HepG2 (cell line): Measurements from ENCODE around the gene GCH1. TPM values are rescaled to one million over a fixed set of nuclear protein-coding genes. Genes with fewer than 3 reads are reported as not detected.

Experiments used
- IRF9 ChIP-seq: sonication (generic); formaldehyde crosslinking; IDR thresholded peaks from 2 replicates; pipeline ENCODE4 v1.8.0; 2022; ENCODE audit warnings: missing genetic modification reagents, mild to moderate bottlenecking, borderline replicate concordance
- JUNB ChIP-seq: sonication (generic); formaldehyde crosslinking; IDR thresholded peaks from 2 replicates; pipeline ENCODE4 v1.8.0; 2022; ENCODE audit warnings: missing genetic modification reagents, mild to moderate bottlenecking, borderline replicate concordance
- MAF1 ChIP-seq: sonication (generic); formaldehyde crosslinking; IDR thresholded peaks from 2 replicates; pipeline ENCODE4 v1.5.0; 2020; ENCODE audit warnings: missing genetic modification reagents, borderline replicate concordance
- MLXIP ChIP-seq: sonication (generic); formaldehyde crosslinking; IDR thresholded peaks from 2 replicates; pipeline ENCODE4 v1.9.0; 2021; ENCODE audit warnings: missing genetic modification reagents, borderline replicate concordance
- NFATC3 ChIP-seq: sonication (generic); formaldehyde crosslinking; IDR thresholded peaks from 2 replicates; pipeline ENCODE4 v1.5.1; 2020; ENCODE audit warnings: mild to moderate bottlenecking, missing genetic modification reagents
- NFYC ChIP-seq: IDR thresholded peaks from 2 replicates; pipeline ENCODE4 v1.6.1; 2016; ENCODE audit warnings: missing genetic modification reagents, missing compliant biosample characterization
- NKX3-1 ChIP-seq: sonication (generic); formaldehyde crosslinking; IDR thresholded peaks from 2 replicates; pipeline ENCODE4 v1.5.0; 2020; ENCODE audit warnings: missing genetic modification reagents
- PAWR ChIP-seq: sonication (generic); formaldehyde crosslinking; IDR thresholded peaks from 2 replicates; pipeline ENCODE4 v1.4.0; 2020; ENCODE audit warnings: missing genetic modification reagents, mild to moderate bottlenecking, borderline replicate concordance
- SMAD3 ChIP-seq: sonication (generic); formaldehyde crosslinking; IDR thresholded peaks from 2 replicates; pipeline ENCODE4 v1.4.0; 2020; ENCODE audit warnings: missing genetic modification reagents
- THAP8 ChIP-seq: sonication (generic); formaldehyde crosslinking; IDR thresholded peaks from 2 replicates; pipeline ENCODE4 v1.5.1; 2020; ENCODE audit warnings: missing genetic modification reagents, mild to moderate bottlenecking, borderline replicate concordance
- ZNF510 ChIP-seq: sonication (generic); formaldehyde crosslinking; IDR thresholded peaks from 2 replicates; pipeline ENCODE4 v1.4.0; 2020; ENCODE audit warnings: low read depth, mild to moderate bottlenecking, missing genetic modification reagents
- ZNF512B ChIP-seq: sonication (generic); formaldehyde crosslinking; IDR thresholded peaks from 2 replicates; pipeline ENCODE4 v1.5.1; 2020; ENCODE audit warnings: missing genetic modification reagents, mild to moderate bottlenecking, borderline replicate concordance
- ZNF569 ChIP-seq: sonication (generic); formaldehyde crosslinking; IDR thresholded peaks from 2 replicates; pipeline ENCODE4 v1.5.0; 2020; ENCODE audit warnings: mild to moderate bottlenecking, missing genetic modification reagents, moderate library complexity, borderline replicate concordance
- ZNF776 ChIP-seq: sonication (generic); formaldehyde crosslinking; IDR thresholded peaks from 2 replicates; pipeline ENCODE4 v1.4.0; 2020; ENCODE audit warnings: mild to moderate bottlenecking, missing genetic modification reagents
- ZNF792 ChIP-seq: IDR thresholded peaks from 2 replicates; pipeline ENCODE4 v1.6.1; 2016
- ZSCAN29 ChIP-seq: sonication (generic); formaldehyde crosslinking; conservative IDR thresholded peaks from 2 replicates; pipeline ENCODE4 v1.4.0; 2020; ENCODE audit warnings: mild to moderate bottlenecking, missing genetic modification reagents
- ZSCAN5A ChIP-seq: sonication (generic); formaldehyde crosslinking; IDR thresholded peaks from 2 replicates; pipeline ENCODE4 v1.8.0; 2022; ENCODE audit warnings: mild to moderate bottlenecking, missing genetic modification reagents, borderline replicate concordance
- polyA plus RNA-seq, 8 experiments: library from polyadenylated mRNA; depleted of rRNA in 3 of 8; stranded (reverse) in 7 of 8; unstranded in 1 of 8; fragments of >200 nt; fragmentation: Illumina TruSeq in 4 of 8; extraction: Trizol in 4 of 8; gene quantifications; 2 replicates each; pipeline versions ENCODE4 v1.2.1 to v1.2.3, GENCODE V29; 2011 to 2016; ENCODE audit warnings: low read depth in 4 of 8, missing spikeins in 1 of 8, mixed read lengths in 1 of 8; ENCODE audit not compliant: insufficient read depth in 1 of 8
- total RNA-seq, 5 experiments: library from RNA; depleted of rRNA; stranded (reverse); fragments of >200 nt; fragmentation: Illumina TruSeq; extraction: Trizol; gene quantifications; 2 replicates each; pipeline ENCODE4 v1.2.3, GENCODE V29; 2016; ENCODE audit warnings: low read depth in 1 of 5

GCH1 gene
- total and polyA plus RNA-seq, 2 of the 13 experiments (the other 11 are each of a cell fraction or from before 2014, with no cell fraction given): 15.0 to 25.2 TPM

- TF ChIP-seq IRF9 (0 out of 2 replicates have a peak, but pooled peaks have one; percentile 28), ZNF512B (CRISPR knock-in tag) (no peak), NKX3-1 (CRISPR knock-in tag) (no peak), MAF1 (no peak), SMAD3 (CRISPR knock-in tag) (peak; percentile 82; the same call in 1 of the 2 replicates), JUNB (no peak), NFYC (0 out of 2 replicates have a peak, but pooled peaks have one; percentile 7), ZNF510 (CRISPR knock-in tag) (no peak), ZNF776 (CRISPR knock-in tag) (no peak), ZSCAN29 (CRISPR knock-in tag) (no peak), ZNF569 (CRISPR knock-in tag) (no peak), ZNF792 (CRISPR knock-in tag) (peak; percentile 74; the same call in 1 of the 2 replicates), NFATC3 (no peak), MLXIP (CRISPR knock-in tag) (no peak), THAP8 (no peak), ZSCAN5A (CRISPR knock-in tag) (peak; percentile 40; the same call in 1 of the 2 replicates), PAWR (CRISPR knock-in tag) (no peak)
These were observed 65.0 kb downstream of the GCH1 start (continued) for GRCh38 chr14:54837508-54838149.
